IPS-20b (cell line): ENCODE measurements around the gene F7.
"Not testable (repeated sequence)": the region's sequence is repeated elsewhere in the genome, so short reads cannot be mapped to it uniquely, and the experiment has no call there.

Experiments used
- H3K27ac ChIP-seq: one replicate; pipeline ENCODE4 v1.5.1; 2013; ENCODE audit warnings: low read length
- H3K27me3 ChIP-seq: 2 replicates; pipeline ENCODE4 v1.6.1; 2013; ENCODE audit warnings: mild to moderate bottlenecking, low read length, inconsistent platforms; ENCODE audit not compliant: insufficient read depth
- H3K36me3 ChIP-seq: 2 replicates; pipeline ENCODE4 v1.6.1; 2013; ENCODE audit warnings: low read depth, mild to moderate bottlenecking, inconsistent platforms, low read length, moderate library complexity; ENCODE audit not compliant: insufficient read depth
- H3K4me1 ChIP-seq: 2 replicates; pipeline ENCODE4 v1.6.1; 2013; ENCODE audit warnings: mild to moderate bottlenecking, control low read depth, inconsistent platforms, low read length, moderate library complexity; ENCODE audit not compliant: insufficient read depth
- H3K4me3 ChIP-seq: 2 replicates; pipeline ENCODE4 v1.5.1; 2013; ENCODE audit warnings: mild to moderate bottlenecking, low read length, inconsistent platforms
- H3K9ac ChIP-seq: 2 replicates; pipeline ENCODE4 v1.6.1; 2013; ENCODE audit warnings: low read depth, mild to moderate bottlenecking, inconsistent platforms, low read length, moderate library complexity
- H3K9me3 ChIP-seq: 2 replicates; pipeline ENCODE4 v1.6.1; 2013; ENCODE audit warnings: mild to moderate bottlenecking, low read depth, low read length, inconsistent platforms; ENCODE audit not compliant: insufficient read depth

F7 gene

GRCh38 chr13:113074876-113075275, 30.7 kb upstream of the F7 start:
- Histone ChIP-seq H3K27me3 (no peaks in the 10 kb centered on the region), H3K9ac (no peak overlapping the region), H3K36me3 (peaks cover 5% of the 10 kb centered on the region; the same call in 1 of the 2 replicates), H3K9me3 (no peaks in the 10 kb centered on the region), H3K4me3 (no peak overlapping the region), H3K4me1 (no peaks in the 10 kb centered on the region), H3K27ac (no peak overlapping the region)

- H3K27me3 ChIP-seq = no peaks in the 10 kb centered on the region
- peaks cover 5% of the 10 kb centered on the region; the same call in 1 of the 2 replicates for H3K36me3 ChIP-seq
These were observed 29.9 kb upstream of the F7 start for GRCh38 chr13:113075711-113076110.

GRCh38 chr13:113076681-113077401, 28.8 kb upstream of the F7 start:
- H3K4me1 ChIP-seq = no peaks in the 10 kb centered on the region
- no peak overlapping the region for H3K4me3 ChIP-seq
- no peak overlapping the region for H3K27ac ChIP-seq
- no peak overlapping the region for H3K9ac ChIP-seq
- peaks cover 5% of the 10 kb centered on the region; the same call in 1 of the 2 replicates for H3K36me3 ChIP-seq
- no peaks in the 10 kb centered on the region for H3K9me3 ChIP-seq
- H3K27me3 ChIP-seq = no peaks in the 10 kb centered on the region

More at GRCh38 chr13:113075711-113076110, 29.9 kb upstream of the F7 start:
- Histone ChIP-seq H3K4me1 (no peaks in the 10 kb centered on the region), H3K27ac (no peak overlapping the region), H3K4me3 (no peak overlapping the region), H3K9me3 (no peaks in the 10 kb centered on the region), H3K9ac (no peak overlapping the region)

DNA sequence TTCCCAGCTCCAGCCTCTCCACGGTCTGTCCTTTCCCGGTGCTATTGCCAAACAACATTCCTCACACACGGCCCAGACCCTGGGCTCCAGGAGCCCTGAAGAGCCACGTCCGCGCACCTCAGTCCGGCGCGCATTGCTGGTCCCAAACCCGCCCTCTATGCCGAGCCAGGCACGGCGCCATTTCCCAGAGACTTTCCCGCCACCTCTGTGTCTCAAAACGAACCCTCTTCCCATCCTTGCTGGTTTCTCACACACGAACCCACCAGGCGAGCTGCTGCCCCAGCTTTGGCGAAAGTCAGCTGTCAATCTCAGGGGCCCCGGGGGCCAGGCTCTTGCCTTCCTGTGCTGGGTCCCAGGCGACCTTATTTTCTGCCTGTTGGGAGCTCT, 28.0 kb upstream of the F7 start:
- Histone ChIP-seq H3K27me3 (no peaks in the 10 kb centered on the region), H3K4me1 (no peaks in the 10 kb centered on the region), H3K27ac (no peak overlapping the region), H3K36me3 (peaks cover 5% of the 10 kb centered on the region; the same call in 1 of the 2 replicates), H3K9me3 (no peaks in the 10 kb centered on the region), H3K9ac (no peak overlapping the region), H3K4me3 (no peak overlapping the region)

GRCh38 chr13:113077953-113078901, 27.4 kb upstream of the F7 start:
- Histone ChIP-seq H3K4me3 (no peak overlapping the region), H3K36me3 (peaks cover 5% of the 10 kb centered on the region; the same call in 1 of the 2 replicates), H3K27me3 (no peaks in the 10 kb centered on the region), H3K27ac (no peak overlapping the region), H3K9ac (no peak overlapping the region), H3K9me3 (no peaks in the 10 kb centered on the region), H3K4me1 (no peaks in the 10 kb centered on the region)

DNA sequence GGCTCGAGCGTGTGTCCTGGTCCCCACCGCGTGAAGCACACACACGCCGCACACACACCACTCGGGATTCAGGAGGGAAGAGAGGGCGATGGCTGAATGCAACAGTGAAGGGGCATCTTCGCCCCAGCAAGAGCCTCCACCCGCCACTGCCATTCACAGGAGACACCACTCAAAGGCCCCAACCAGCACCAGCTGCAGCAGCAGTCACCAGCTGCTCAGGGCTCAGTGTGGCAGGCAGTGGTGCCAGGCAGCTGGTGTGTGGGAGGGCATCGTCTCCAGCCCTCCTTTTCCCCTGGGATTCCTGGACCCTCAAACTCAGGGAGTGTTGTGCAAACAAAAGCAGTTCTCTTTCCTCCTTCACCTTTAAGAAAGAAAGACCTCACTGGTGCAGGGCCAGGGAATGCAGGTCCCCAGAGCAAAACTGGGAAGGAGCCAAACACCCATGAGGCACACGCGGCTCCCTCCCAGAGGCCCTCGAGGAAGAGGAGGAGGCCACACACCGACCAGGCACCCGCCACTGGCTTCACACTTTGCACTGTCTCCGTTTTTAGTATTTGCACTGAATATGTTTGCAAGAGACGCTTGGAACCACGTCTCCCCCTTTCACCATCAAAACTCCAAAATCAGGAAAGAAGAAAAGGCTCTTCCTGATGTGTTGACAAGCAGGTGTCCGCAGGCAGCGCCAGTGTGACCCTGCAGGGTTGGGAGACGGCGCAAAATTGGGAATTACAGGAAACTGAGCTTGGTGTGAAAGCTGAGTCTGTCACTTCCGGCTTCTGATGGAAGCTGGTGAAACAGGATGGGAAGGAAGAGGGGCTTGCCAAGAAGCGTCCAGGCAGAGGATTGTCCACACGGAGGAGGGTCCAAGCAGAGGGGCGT, 26.4 kb upstream of the F7 start:
- Histone ChIP-seq H3K4me3 (no peak overlapping the region), H3K36me3 (peaks cover 5% of the 10 kb centered on the region; the same call in 1 of the 2 replicates), H3K4me1 (no peaks in the 10 kb centered on the region), H3K9me3 (no peaks in the 10 kb centered on the region), H3K27ac (no peak overlapping the region), H3K27me3 (no peaks in the 10 kb centered on the region), H3K9ac (no peak overlapping the region)

- H3K9ac ChIP-seq, H3K27ac ChIP-seq, H3K36me3 ChIP-seq, H3K27me3 ChIP-seq, H3K9me3 ChIP-seq, H3K4me3 ChIP-seq, H3K4me1 ChIP-seq: not testable (repeated sequence)
These were observed 25.9 kb upstream of the F7 start for GRCh38 chr13:113079781-113080080.

GRCh38 chr13:113080361-113080831, 25.2 kb upstream of the F7 start:
- no peak overlapping the region for H3K9ac ChIP-seq
- H3K4me1 ChIP-seq = no peaks in the 10 kb centered on the region
- no peaks in the 10 kb centered on the region for H3K9me3 ChIP-seq
- H3K27ac ChIP-seq = no peak overlapping the region
- H3K36me3 ChIP-seq = peaks cover 5% of the 10 kb centered on the region; the same call in 1 of the 2 replicates
- no peak overlapping the region for H3K4me3 ChIP-seq
- H3K27me3 ChIP-seq = no peaks in the 10 kb centered on the region

DNA sequence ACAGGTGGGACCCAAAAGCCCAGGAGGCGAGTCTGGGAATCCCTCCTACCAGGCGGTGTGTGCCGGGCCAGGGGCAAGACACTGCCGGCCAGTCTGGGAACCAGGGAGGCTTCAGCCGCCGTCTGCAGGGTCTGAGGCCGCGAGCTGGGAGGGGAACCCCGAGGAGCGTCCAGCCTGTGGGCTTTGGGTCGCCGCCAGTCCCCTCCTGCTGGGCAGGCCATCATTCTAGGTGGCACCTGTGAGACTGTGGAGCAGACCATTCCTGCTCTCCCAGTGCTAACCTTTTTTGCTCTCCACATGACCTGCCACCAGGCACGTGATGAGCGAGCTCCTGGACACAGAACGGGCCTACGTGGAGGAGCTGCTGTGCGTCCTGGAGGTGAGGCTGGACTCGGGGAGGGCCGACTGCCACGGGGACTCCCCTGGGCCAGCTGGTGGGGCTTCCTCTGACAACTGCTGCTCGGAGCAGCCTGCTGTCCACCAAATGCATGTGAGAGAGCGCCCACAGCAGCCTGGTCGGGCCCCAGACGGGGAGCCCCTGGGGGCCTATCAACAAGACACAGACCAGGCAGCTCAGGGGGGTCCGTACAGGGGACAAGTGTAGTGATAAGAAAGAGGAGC, 24.6 kb upstream of the F7 start:
- Histone ChIP-seq H3K4me1 (no peaks in the 10 kb centered on the region), H3K36me3 (peaks cover 5% of the 10 kb centered on the region; the same call in 1 of the 2 replicates), H3K4me3 (no peak overlapping the region), H3K9me3 (no peaks in the 10 kb centered on the region), H3K9ac (no peak overlapping the region), H3K27me3 (no peaks in the 10 kb centered on the region), H3K27ac (no peak overlapping the region)

DNA sequence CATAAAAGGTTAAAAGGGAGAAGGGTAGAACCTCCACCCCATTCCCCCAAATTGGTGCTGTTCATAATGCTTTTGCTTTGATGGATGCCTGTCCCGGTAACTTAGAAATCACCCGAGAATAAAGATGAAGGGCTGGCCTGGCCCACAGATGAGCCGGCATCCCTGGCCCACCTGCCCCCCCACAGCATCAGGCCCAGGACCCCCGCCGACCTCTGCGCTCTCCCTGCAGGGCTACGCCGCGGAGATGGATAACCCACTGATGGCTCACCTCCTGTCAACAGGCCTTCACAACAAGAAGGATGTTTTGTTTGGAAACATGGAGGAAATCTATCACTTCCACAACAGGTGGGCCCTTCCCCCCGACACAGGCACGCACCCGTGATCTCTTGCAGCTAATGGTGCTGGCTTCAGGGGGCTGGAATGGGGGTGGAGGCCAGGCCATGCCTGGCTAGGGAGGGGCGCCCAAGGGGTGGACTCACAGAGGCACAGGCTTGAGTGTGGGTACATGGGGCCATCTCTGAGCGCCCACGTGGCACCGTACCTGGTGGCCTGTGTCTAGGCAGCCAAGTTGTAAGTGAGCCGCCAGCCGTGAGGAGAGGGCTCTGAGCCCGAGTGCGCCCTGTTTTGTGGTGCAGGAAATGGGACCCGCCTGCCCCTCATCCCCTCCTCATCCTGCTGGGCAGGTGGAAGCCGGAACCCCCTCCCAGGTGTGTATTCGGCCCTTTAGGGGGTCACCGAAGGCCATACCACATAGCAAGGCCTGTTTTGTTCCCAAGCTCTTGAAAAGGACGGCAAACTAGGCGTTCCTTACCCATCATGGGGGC, 23.2 kb upstream of the F7 start:
- H3K9me3 ChIP-seq = no peaks in the 10 kb centered on the region

More for the DNA sequence above, 23.2 kb upstream of the F7 start:
- Histone ChIP-seq H3K4me1 (no peaks in the 10 kb centered on the region), H3K9ac (no peak overlapping the region), H3K27ac (no peak overlapping the region), H3K4me3 (no peak overlapping the region), H3K27me3 (no peaks in the 10 kb centered on the region), H3K36me3 (0 out of 2 replicates have a peak, but pooled peaks cover 8% of the 10 kb centered on the region)
